Measurements from ENCODE around the gene CYP4B1. TPM values are rescaled to one million over a fixed set of nuclear protein-coding genes. Genes with fewer than 3 reads are reported as not detected.
"Not testable (repeated sequence)": the region's sequence is repeated elsewhere in the genome, so short reads cannot be mapped to it uniquely, and the experiment has no call there.

CYP4B1 gene
- total and polyA plus RNA-seq, 2 experiments from 2014 or later, result 0.25 to 0.67 TPM

DNA sequence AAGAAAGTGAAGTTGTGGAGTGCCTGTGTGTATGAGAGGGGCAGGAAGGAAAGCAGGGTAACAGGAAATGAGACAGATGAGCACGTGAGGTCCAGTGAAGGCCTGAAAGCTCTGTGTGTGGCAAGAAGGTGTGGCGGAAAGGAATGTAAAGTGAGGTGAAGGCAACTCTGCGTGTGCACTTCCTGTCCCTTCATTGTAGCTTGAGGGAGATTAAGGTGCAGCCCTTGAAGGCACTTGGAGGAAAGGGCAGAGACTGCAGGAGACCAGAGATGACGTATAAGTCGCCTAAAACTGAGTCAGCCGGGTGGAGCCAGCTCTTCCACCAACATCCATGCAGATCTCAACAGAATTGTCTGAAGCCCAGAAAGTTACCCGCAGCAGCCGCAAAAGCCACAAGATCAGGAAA is 58.8 kb downstream of the CYP4B1 start:
- not testable (repeated sequence) for H3K4me1 ChIP-seq (ENCODE audit: insufficient read depth); H4K20me1 ChIP-seq (ENCODE audit: insufficient read depth, poor library complexity, severe bottlenecking); H3K9me3 ChIP-seq (ENCODE audit: low read depth); DNase-seq (ENCODE audit: low spot score); H3K79me2 ChIP-seq; H3K9me2 ChIP-seq (replicated peaks; ENCODE audit: insufficient read depth); H3K27me3 ChIP-seq; H3K4me3 ChIP-seq; H3K4me2 ChIP-seq; H3K36me3 ChIP-seq (replicated peaks; ENCODE audit: insufficient read depth, low read depth); H2AFZ ChIP-seq; H3K27ac ChIP-seq
- WGBS (ENCODE audit: low lambda C conversion rate, missing lambda C conversion rate), result 70% methylated on average over 8 of the region's 8 CpGs

DNA sequence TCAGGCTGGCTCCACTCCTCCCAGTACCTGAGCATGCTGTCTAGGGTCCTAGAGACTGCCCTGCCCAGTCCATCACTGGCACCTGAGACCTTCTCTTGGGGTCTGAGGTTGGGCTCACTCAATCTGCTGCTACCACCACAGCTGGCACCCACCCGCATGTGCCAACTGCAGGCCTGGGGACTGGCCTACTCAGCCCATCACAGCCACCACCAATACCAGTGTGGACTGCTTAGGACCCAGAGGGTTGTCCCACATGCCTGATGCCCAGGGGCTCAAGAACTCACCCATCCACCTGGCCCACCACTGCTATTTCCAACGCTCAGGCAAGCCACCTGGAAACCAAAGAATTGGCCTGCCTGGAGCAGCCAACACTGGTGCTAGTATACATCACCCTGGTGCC is 63.5 kb downstream of the CYP4B1 start:
- no peak for DNase-seq (ENCODE audit: low spot score)
- Histone ChIP-seq H4K20me1 (ENCODE audit: insufficient read depth, poor library complexity, severe bottlenecking) (no peaks in the 10 kb centered on the region), H3K27me3 (no peaks in the 10 kb centered on the region), H3K9me2 (replicated peaks; ENCODE audit: insufficient read depth) (no peaks in the 10 kb centered on the region), H3K4me2 (no peak overlapping the region), H2AFZ (no peak overlapping the region), H3K79me2 (no peaks in the 10 kb centered on the region), H3K9me3 (ENCODE audit: low read depth) (no peaks in the 10 kb centered on the region), H3K4me3 (no peak overlapping the region), H3K27ac (no peak overlapping the region), H3K4me1 (ENCODE audit: insufficient read depth) (no peaks in the 10 kb centered on the region), H3K36me3 (replicated peaks; ENCODE audit: insufficient read depth, low read depth) (no peaks in the 10 kb centered on the region)
- TF ChIP-seq EZH2phosphoT487 (IDR thresholded peaks at IDR 0.05; ENCODE audit: low read depth, severe bottlenecking, unreplicated experiment) (no peak), EZH2 (IDR thresholded peaks at IDR 0.05; ENCODE audit: borderline replicate concordance) (no peak)
- TF ChIP-seq, protein P1, sequence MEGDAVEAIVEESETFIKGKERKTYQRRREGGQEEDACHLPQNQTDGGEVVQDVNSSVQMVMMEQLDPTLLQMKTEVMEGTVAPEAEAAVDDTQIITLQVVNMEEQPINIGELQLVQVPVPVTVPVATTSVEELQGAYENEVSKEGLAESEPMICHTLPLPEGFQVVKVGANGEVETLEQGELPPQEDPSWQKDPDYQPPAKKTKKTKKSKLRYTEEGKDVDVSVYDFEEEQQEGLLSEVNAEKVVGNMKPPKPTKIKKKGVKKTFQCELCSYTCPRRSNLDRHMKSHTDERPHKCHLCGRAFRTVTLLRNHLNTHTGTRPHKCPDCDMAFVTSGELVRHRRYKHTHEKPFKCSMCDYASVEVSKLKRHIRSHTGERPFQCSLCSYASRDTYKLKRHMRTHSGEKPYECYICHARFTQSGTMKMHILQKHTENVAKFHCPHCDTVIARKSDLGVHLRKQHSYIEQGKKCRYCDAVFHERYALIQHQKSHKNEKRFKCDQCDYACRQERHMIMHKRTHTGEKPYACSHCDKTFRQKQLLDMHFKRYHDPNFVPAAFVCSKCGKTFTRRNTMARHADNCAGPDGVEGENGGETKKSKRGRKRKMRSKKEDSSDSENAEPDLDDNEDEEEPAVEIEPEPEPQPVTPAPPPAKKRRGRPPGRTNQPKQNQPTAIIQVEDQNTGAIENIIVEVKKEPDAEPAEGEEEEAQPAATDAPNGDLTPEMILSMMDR (IDR thresholded peaks at IDR 0.05; ENCODE audit: poor library complexity), result no peak
- 93% methylated on average over 2 of the region's 2 CpGs for WGBS (ENCODE audit: low lambda C conversion rate, missing lambda C conversion rate)

Other genes starting within 250 kb of the CYP4B1 start
- gene KNCN, start 247.4 kb upstream of the CYP4B1 start, total RNA-seq, result not detected in 2 replicates
- gene KNCN, start 247.4 kb upstream of the CYP4B1 start, polyA plus RNA-seq, result not detected in 2 replicates
- gene MKNK1, start 194.8 kb upstream of the CYP4B1 start, total RNA-seq, result 20.6 and 21.6 TPM in 2 replicates
- gene MKNK1, start 194.8 kb upstream of the CYP4B1 start, polyA plus RNA-seq, result 17.8 and 29.6 TPM in 2 replicates
- gene MOB3C, start 182.2 kb upstream of the CYP4B1 start, total RNA-seq, result 5.3 and 6.6 TPM in 2 replicates
- 5.1 and 5.8 TPM in 2 replicates for gene MOB3C, start 182.2 kb upstream of the CYP4B1 start, polyA plus RNA-seq
- gene ATPAF1, start 130.7 kb upstream of the CYP4B1 start, total RNA-seq, result 57.5 and 58.4 TPM in 2 replicates
- 59.3 and 63.2 TPM in 2 replicates for gene ATPAF1, start 130.7 kb upstream of the CYP4B1 start, polyA plus RNA-seq
- gene TEX38, start 127.2 kb upstream of the CYP4B1 start, total RNA-seq, result 0.16 TPM in 1 of 2 replicates, not detected in the other
- gene TEX38, start 127.2 kb upstream of the CYP4B1 start, polyA plus RNA-seq, result 0.27 and 0.40 TPM in 2 replicates
- gene EFCAB14, start 79.9 kb upstream of the CYP4B1 start, total RNA-seq, result 76.3 and 79.3 TPM in 2 replicates
- gene EFCAB14, start 79.9 kb upstream of the CYP4B1 start, polyA plus RNA-seq, result 28.3 and 38.5 TPM in 2 replicates
- 14.1 and 20.8 TPM in 2 replicates for gene CYP4A11, start 142.4 kb downstream of the CYP4B1 start, total RNA-seq
- gene CYP4A11, start 142.4 kb downstream of the CYP4B1 start, polyA plus RNA-seq, result 26.5 and 62.4 TPM in 2 replicates
- gene CYP4X1, start 224.6 kb downstream of the CYP4B1 start, total RNA-seq, result 0.97 and 1.7 TPM in 2 replicates
- gene CYP4X1, start 224.6 kb downstream of the CYP4B1 start, polyA plus RNA-seq, result 1.1 and 1.8 TPM in 2 replicates

All from hepatocyte (in vitro differentiated cells).